ENCODE data around the gene TARM1.

TARM1 gene

DNA sequence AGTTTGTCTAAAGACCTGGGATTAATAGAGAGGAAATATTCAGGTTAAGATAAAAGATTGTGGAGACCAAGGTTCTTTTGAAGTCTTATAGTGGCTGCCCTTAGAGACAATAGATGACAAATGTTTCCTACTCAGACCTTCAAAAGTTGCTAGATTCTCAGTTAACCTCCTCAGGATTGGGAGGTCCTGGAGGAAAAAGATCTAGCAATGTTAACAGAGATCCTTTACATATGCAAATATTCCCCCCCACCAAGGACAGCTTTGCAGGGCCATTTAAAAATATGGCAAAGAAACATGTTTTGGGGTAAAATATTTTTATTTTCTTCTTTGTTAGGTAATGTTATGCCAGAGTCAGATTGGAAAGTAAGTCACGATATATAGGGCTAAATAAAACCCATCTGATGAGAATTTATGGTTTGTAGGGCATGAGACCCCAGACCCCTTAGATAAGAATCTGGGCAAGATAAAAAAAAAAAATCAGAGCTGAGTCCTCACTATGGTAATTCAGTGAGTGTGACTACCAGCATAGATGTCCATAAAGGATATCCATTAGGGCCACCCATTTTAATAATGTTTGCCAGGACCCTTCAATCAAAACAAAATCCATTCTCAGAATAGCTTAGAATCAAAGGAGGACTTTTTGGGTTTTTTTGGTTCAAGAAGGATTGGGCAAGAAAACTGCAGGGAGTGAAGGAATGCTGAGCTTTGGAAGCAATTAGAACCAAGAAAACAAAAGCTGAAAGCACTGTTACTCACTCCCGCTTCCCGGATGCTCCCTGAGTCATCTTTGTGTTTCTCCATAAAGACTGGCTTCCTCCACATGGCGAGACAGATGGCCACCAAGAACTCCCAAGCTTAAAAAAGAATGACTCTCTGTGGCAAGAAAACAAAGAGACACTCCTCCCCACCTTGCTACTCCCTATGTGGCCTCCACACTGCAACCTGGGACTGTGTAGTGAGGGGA is 45.7 kb downstream of the TARM1 start:
- DNase-seq (ENCODE audit: low spot score): no peak

GRCh38 chr19:54030895-54031586 is 50.1 kb downstream of the TARM1 start:
- TF ChIP-seq CTCF (IDR thresholded peaks at IDR 0.05; ENCODE audit: borderline replicate concordance, control extremely low read depth, extremely low read depth, insufficient read depth, missing control alignments): no peak
- no peak for DNase-seq (ENCODE audit: low spot score)
- in situ Hi-C loops (cut with MboI; ENCODE audit: low sequenced_read_pairs, unreplicated experiment): no loop called here

More for the DNA sequence above, 45.7 kb downstream of the TARM1 start:
- in situ Hi-C loops (cut with MboI; ENCODE audit: low sequenced_read_pairs, unreplicated experiment): no loop called here
- no peak for TF ChIP-seq CTCF (IDR thresholded peaks at IDR 0.05; ENCODE audit: borderline replicate concordance, control extremely low read depth, extremely low read depth, insufficient read depth, missing control alignments)

DNA sequence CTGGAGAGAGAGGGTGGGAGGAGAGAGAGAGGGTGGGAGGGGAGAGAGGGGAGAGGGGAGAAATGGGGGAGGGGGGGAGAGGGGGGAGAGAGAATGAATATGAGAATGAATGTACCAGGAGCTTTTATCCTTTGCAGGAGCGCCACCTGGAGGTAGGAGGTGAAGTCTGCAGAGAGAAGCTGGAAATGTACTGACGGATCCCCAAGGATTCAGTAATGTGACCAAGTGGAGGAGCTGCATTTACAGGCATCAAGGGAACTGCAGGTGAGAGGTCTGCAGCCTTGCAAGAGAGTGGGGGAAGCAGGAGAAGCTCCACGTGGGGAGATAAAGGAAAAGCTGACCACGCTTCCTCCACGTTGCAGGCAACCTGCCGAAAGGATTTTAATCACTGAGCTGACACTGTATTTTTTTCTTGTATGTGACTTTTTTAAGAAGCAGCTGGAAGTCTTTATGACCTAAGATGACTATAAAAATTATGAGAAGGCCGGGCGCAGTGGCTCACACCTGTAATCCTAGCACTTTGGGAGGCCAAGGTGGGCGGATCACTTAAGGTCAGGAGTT is 51.2 kb downstream of the TARM1 start:
- TF ChIP-seq CTCF (IDR thresholded peaks at IDR 0.05; ENCODE audit: borderline replicate concordance, control extremely low read depth, extremely low read depth, insufficient read depth, missing control alignments): peak; percentile 65
- in situ Hi-C loops (cut with MboI; ENCODE audit: low sequenced_read_pairs, unreplicated experiment): loop anchor here (10.0 kb wide), 1 partner anchor 185 kb away; no protein-coding TSS in a partner anchor
- peak; percentile 54 for DNase-seq (ENCODE audit: low spot score)

DNA sequence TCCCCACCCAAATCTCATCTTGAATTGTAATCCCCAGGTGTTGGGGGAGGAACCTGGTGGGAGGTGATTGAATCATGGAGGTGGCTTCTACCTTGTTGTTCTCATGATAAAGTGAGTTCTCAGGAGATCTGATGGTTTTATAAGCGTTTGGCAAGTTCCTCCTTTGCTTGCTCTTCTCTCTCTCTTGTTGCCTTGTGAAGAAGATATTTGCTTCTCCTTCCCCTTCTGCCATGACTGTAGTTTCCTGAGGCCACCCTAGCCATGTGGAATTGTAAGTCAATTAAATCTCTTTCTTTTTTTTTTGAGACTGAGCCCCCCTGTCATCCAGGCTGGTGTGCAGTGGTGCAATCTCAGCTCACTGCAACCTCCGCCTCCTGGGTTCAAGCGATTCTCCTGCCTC is 51.9 kb downstream of the TARM1 start:
- in situ Hi-C loops (cut with MboI; ENCODE audit: low sequenced_read_pairs, unreplicated experiment): loop anchor here (10.0 kb wide), 1 partner anchor 184 kb away; no protein-coding TSS in a partner anchor
- TF ChIP-seq CTCF (IDR thresholded peaks at IDR 0.05; ENCODE audit: borderline replicate concordance, control extremely low read depth, extremely low read depth, insufficient read depth, missing control alignments): no peak
- DNase-seq (ENCODE audit: low spot score): no peak

- in situ Hi-C loops (cut with MboI; ENCODE audit: low sequenced_read_pairs, unreplicated experiment): loop anchor here (10.0 kb wide), 1 partner anchor 182 kb away; no protein-coding TSS in a partner anchor
- no peak for DNase-seq (ENCODE audit: low spot score)
- TF ChIP-seq CTCF (IDR thresholded peaks at IDR 0.05; ENCODE audit: borderline replicate concordance, control extremely low read depth, extremely low read depth, insufficient read depth, missing control alignments): no peak
These were observed 54.5 kb downstream of the TARM1 start for GRCh38 chr19:54026656-54027055.

DNA sequence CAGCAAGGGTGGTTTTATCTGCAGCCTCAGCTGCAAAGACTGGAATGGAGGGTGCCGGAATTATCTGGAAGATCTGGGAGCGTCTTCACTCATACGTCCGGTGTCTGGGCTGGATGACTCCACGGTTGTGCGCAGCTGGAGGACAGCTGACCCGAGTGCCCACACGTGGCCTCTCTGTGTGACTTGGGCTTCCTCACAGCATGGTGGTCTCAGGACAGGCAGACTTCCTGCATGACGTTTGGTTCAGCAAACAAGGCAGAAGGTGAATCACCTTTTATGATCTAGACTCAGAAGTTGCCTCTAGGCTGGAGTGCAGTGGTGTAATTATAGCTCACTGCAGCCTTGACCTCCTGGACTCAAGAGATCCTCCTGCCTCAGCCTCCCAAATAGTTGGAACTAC is 56.5 kb downstream of the TARM1 start:
- in situ Hi-C loops (cut with MboI; ENCODE audit: low sequenced_read_pairs, unreplicated experiment): loop anchor here (10.0 kb wide), 1 partner anchor 180 kb away; no protein-coding TSS in a partner anchor
- no peak for TF ChIP-seq CTCF (IDR thresholded peaks at IDR 0.05; ENCODE audit: borderline replicate concordance, control extremely low read depth, extremely low read depth, insufficient read depth, missing control alignments)
- DNase-seq (ENCODE audit: low spot score): no peak

All from GM13976 (cell line).